ENCODE data around the gene MICALL1.
A peak's percentile ranks its signal among the peaks of the same experiment; 100 is the strongest.

MICALL1 gene

DNA sequence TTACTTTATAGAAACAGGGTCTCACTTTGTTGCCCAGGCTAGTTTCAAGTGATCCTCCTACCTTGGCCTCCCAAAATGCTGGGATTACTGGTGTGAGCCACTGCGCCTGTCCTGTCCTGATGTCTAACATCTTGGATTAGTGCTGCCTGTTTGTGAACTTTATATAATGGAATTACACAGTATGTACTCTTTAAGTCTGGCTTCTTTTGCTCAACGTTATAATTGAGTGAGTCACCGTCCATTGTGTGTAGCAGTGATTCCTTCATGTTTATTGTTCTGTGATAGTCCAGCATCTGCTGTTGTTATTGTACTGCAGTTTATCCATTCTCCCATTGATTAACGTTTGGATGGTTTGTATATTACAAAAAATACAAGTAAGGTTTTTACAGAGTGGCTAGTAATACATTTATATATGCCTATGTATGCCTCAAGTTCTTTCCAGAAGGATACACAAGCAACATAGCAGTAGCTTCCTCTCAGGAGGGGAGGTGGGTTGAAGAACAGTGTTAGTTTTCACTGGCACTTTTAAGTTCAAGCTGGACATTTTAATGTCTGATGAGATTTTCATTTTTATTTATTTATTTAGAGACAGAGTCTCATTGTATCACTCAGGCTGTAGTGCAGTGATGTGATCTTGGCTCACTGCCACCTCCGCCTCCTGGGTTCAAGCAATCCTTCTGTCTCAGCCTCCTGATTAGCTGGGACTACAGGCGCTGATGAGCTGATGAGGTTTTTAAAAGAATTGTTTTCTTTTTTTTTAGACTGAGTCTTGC, 25.2 kb upstream of the MICALL1 start:
- DNase-seq (ENCODE audit: low read depth, low spot score): no peak
- TF ChIP-seq SUZ12 (IDR thresholded peaks at IDR 0.05; ENCODE audit: extremely low read depth, insufficient read depth, insufficient read length) (no peak), ZNF274 (IDR thresholded peaks at IDR 0.05; ENCODE audit: low read depth, low read length) (no peak), YY1 (IDR thresholded peaks at IDR 0.05; ENCODE audit: insufficient read depth, insufficient read length) (no peak)
- Histone ChIP-seq H3K9me3 (ENCODE audit: insufficient read depth, low read length) (no peaks in the 10 kb centered on the region), H3K9ac (ENCODE audit: insufficient read length, low read depth) (no peak overlapping the region), H3K4me3 (ENCODE audit: insufficient read length, low read depth) (no peak overlapping the region), H3K4me1 (ENCODE audit: insufficient read depth, insufficient read length) (no peaks in the 10 kb centered on the region), H3K36me3 (ENCODE audit: insufficient read depth, insufficient read length, low read length) (peaks cover 78% of the 10 kb centered on the region), H3K27me3 (ENCODE audit: insufficient read depth, insufficient read length) (no peaks in the 10 kb centered on the region)

DNA sequence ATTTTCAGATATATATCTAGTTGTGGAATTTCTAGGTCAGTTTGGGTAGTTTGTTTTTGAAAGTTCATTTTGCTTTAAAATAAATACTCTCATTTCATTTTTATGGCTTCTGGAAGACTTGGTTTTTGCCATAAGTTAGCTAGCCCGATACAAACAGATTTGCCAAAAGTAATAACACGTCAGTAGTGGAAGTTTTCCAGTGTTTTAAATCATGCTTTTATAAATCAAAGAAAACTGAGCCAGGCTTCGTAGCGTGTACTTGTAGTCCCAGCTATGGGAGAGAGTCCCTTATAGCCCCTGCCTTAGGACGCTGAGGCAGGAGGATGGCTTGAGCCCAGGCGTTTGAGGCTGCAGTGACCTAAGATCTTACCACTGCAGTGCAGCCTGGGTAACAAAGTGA, 21.7 kb upstream of the MICALL1 start:
- H3K36me3 ChIP-seq (ENCODE audit: insufficient read depth, insufficient read length, low read length): peaks cover 66% of the 10 kb centered on the region
- TF ChIP-seq ZNF274 (IDR thresholded peaks at IDR 0.05; ENCODE audit: low read depth, low read length) (no peak), SUZ12 (IDR thresholded peaks at IDR 0.05; ENCODE audit: extremely low read depth, insufficient read depth, insufficient read length) (no peak), YY1 (IDR thresholded peaks at IDR 0.05; ENCODE audit: insufficient read depth, insufficient read length) (no peak)
- no peaks in the 10 kb centered on the region for H3K9me3 ChIP-seq (ENCODE audit: insufficient read depth, low read length)
- no peak for DNase-seq (ENCODE audit: low read depth, low spot score)
- no peak overlapping the region for H3K9ac ChIP-seq (ENCODE audit: insufficient read length, low read depth)
- H3K4me1 ChIP-seq (ENCODE audit: insufficient read depth, insufficient read length): no peaks in the 10 kb centered on the region
- no peak overlapping the region for H3K4me3 ChIP-seq (ENCODE audit: insufficient read length, low read depth)
- H3K27me3 ChIP-seq (ENCODE audit: insufficient read depth, insufficient read length): no peaks in the 10 kb centered on the region

DNA sequence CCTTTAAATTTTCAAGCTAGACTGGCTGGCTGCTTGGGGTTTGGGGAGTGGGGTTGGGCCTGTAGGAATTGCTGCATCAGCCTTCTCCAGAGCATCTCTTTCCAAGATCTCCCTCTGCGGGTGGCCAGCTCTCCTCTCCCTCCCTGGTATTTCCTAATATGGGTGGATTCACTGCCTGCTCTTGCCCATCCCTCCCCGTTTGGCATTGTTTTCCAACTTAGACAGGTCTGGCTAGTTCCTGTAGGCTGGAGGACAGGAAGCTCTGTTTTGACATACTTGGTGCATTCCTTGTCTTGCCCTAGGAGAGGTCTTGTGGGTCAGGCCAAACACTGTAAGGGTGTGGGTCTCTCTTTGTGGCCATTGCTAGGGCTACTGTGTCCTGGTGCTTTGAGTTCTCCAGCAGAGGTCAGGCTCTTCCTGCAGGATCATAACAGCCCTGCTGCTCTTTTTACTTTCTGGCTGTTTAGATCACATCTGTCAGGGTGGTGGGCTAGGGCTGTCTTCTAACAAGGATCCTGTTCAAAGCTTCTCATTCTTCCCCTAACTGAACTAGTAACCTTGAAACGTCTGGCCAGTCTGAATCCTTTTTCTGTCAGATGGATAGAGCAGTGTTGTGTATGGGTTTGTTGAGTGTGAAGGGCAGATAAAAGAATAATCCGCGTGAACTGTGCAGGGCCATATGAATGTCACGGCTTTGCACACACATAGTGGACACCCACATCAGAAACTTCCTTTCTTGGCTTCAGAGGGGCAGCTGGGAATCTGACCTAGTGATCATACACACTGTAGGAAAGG, 18.3 kb upstream of the MICALL1 start:
- Histone ChIP-seq H3K9ac (ENCODE audit: insufficient read length, low read depth) (no peak overlapping the region), H3K4me3 (ENCODE audit: insufficient read length, low read depth) (no peak overlapping the region)

DNA sequence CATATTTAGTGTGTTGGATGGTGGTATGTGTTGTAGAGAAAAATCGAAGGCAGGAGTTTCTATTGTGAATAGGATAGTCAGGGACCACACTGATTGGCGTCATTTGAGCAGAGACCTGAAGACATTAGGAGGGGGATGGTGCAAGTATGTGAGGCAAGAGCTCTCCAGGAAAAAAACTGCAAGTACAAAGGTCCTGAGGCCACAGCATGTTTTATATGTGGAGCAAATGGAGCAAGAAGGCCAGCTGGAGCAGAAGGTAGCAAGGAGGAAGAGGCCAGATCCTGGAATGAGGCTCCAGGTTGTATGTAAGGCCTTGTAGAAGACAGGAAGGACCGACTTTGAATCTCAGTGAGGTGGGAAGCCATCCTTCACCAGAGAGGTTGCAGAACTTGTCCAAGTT, 14.2 kb upstream of the MICALL1 start:
- H3K9ac ChIP-seq (ENCODE audit: insufficient read length, low read depth): no peak overlapping the region
- H3K27me3 ChIP-seq (ENCODE audit: insufficient read depth, insufficient read length): no peaks in the 10 kb centered on the region
- DNase-seq (ENCODE audit: low read depth, low spot score): no peak
- H3K4me1 ChIP-seq (ENCODE audit: insufficient read depth, insufficient read length): peaks cover 10% of the 10 kb centered on the region
- H3K4me3 ChIP-seq (ENCODE audit: insufficient read length, low read depth): no peak overlapping the region
- TF ChIP-seq ZNF274 (IDR thresholded peaks at IDR 0.05; ENCODE audit: low read depth, low read length): no peak
- no peak for TF ChIP-seq YY1 (IDR thresholded peaks at IDR 0.05; ENCODE audit: insufficient read depth, insufficient read length)
- TF ChIP-seq SUZ12 (IDR thresholded peaks at IDR 0.05; ENCODE audit: extremely low read depth, insufficient read depth, insufficient read length): no peak
- no peaks in the 10 kb centered on the region for H3K9me3 ChIP-seq (ENCODE audit: insufficient read depth, low read length)
- peaks cover 56% of the 10 kb centered on the region for H3K36me3 ChIP-seq (ENCODE audit: insufficient read depth, insufficient read length, low read length)

More for the DNA sequence above, 18.3 kb upstream of the MICALL1 start:
- H3K27me3 ChIP-seq (ENCODE audit: insufficient read depth, insufficient read length): no peaks in the 10 kb centered on the region
- no peaks in the 10 kb centered on the region for H3K4me1 ChIP-seq (ENCODE audit: insufficient read depth, insufficient read length)
- H3K9me3 ChIP-seq (ENCODE audit: insufficient read depth, low read length): no peaks in the 10 kb centered on the region
- peaks cover 68% of the 10 kb centered on the region for H3K36me3 ChIP-seq (ENCODE audit: insufficient read depth, insufficient read length, low read length)
- TF ChIP-seq SUZ12 (IDR thresholded peaks at IDR 0.05; ENCODE audit: extremely low read depth, insufficient read depth, insufficient read length) (no peak), YY1 (IDR thresholded peaks at IDR 0.05; ENCODE audit: insufficient read depth, insufficient read length) (no peak), ZNF274 (IDR thresholded peaks at IDR 0.05; ENCODE audit: low read depth, low read length) (no peak)
- DNase-seq (ENCODE audit: low read depth, low spot score): peak; percentile 57

DNA sequence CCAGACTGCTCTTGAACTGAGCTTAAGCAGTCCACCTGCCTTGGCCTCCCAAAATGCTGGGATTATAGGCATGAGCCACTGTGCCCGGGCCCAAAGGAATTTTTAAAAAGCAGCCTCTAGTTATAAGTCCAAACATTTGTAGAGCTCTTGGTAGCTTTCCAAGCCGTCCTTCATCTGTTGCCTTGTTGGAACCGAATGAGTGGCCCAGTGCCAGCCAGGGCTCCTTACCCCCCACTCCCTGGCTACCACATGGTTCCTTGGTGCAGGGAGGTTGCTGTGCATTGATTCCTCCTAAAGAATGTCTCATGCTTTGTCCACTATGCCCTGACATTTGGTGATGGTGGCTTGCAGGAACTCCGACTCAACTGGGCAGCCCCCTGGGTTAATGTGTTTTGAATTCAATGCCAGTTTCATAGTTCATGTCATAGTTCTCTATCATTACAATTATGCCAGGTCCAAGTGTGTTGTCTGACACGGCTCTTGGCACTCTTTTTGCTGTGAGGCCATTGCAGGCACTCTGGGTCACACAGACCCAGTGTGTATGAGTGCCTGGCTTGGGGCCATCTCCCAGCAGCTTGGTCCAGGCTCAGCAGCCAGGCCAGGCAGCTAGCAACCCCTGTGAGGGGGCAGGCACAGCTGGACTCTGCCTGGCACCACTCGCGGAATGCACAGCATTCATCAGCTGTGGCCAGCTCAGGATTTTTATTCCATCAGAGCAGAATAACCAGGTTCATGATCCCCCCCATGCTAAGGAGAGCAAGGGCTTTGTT, 13.3 kb upstream of the MICALL1 start:
- H3K4me1 ChIP-seq (ENCODE audit: insufficient read depth, insufficient read length): peaks cover 13% of the 10 kb centered on the region
- no peak for TF ChIP-seq ZNF274 (IDR thresholded peaks at IDR 0.05; ENCODE audit: low read depth, low read length)
- TF ChIP-seq SUZ12 (IDR thresholded peaks at IDR 0.05; ENCODE audit: extremely low read depth, insufficient read depth, insufficient read length): no peak
- TF ChIP-seq YY1 (IDR thresholded peaks at IDR 0.05; ENCODE audit: insufficient read depth, insufficient read length): no peak
- DNase-seq (ENCODE audit: low read depth, low spot score): no peak
- no peaks in the 10 kb centered on the region for H3K9me3 ChIP-seq (ENCODE audit: insufficient read depth, low read length)
- peaks cover 56% of the 10 kb centered on the region for H3K36me3 ChIP-seq (ENCODE audit: insufficient read depth, insufficient read length, low read length)
- no peak overlapping the region for H3K4me3 ChIP-seq (ENCODE audit: insufficient read length, low read depth)
- no peaks in the 10 kb centered on the region for H3K27me3 ChIP-seq (ENCODE audit: insufficient read depth, insufficient read length)
- H3K9ac ChIP-seq (ENCODE audit: insufficient read length, low read depth): no peak overlapping the region

DNA sequence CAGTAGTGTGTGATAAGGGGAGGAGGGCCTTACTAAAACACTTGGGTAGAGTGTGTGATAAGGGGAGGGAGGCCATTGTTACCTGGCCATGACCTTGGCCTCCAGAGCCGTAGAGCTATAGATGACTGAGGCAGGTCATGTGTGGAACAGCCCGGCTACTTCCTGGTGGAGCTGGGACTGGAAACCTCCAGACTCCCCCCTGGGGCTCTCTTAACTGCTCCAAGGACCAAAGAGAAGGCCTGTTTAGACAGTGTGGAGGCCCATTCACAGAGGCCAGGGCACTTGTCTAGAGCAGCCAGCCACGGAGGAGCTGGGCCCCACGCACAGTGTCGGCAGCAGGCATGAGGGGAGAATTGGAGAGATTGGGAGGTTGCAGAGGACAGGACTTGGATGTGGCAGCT, 12.5 kb upstream of the MICALL1 start:
- Histone ChIP-seq H3K4me3 (ENCODE audit: insufficient read length, low read depth) (no peak overlapping the region), H3K4me1 (ENCODE audit: insufficient read depth, insufficient read length) (peaks cover 17% of the 10 kb centered on the region), H3K36me3 (ENCODE audit: insufficient read depth, insufficient read length, low read length) (peaks cover 48% of the 10 kb centered on the region), H3K27me3 (ENCODE audit: insufficient read depth, insufficient read length) (no peaks in the 10 kb centered on the region), H3K9ac (ENCODE audit: insufficient read length, low read depth) (no peak overlapping the region), H3K9me3 (ENCODE audit: insufficient read depth, low read length) (no peaks in the 10 kb centered on the region)
- no peak for DNase-seq (ENCODE audit: low read depth, low spot score)
- no peak for TF ChIP-seq YY1 (IDR thresholded peaks at IDR 0.05; ENCODE audit: insufficient read depth, insufficient read length)
- no peak for TF ChIP-seq ZNF274 (IDR thresholded peaks at IDR 0.05; ENCODE audit: low read depth, low read length)
- no peak for TF ChIP-seq SUZ12 (IDR thresholded peaks at IDR 0.05; ENCODE audit: extremely low read depth, insufficient read depth, insufficient read length)

Data from NT2/D1 (cell line).